GM19023 (cell line): ENCODE measurements around the gene NPHP1.
A peak's percentile ranks its signal among the peaks of the same experiment; 100 is the strongest.
"Not testable (repeated sequence)": the region's sequence is repeated elsewhere in the genome, so short reads cannot be mapped to it uniquely, and the experiment has no call there.

ENCODE experiments used
- ATAC-seq: cut with Tn5 transposase; IDR thresholded peaks from one replicate; pipeline ENCODE4 v1.9.1; 2021; ENCODE audit warnings: mild to moderate bottlenecking, moderate library complexity; ENCODE audit not compliant: unreplicated experiment

The NPHP1 gene

GRCh38 chr2:110204408-110205385 is at the start of gene NPHP1:
Gene NPHP1 (minus strand): TSS chr2:110205013. CDS start chr2:110204968, 45 bp downstream.
- ATAC-seq, result peak; percentile 99

DNA sequence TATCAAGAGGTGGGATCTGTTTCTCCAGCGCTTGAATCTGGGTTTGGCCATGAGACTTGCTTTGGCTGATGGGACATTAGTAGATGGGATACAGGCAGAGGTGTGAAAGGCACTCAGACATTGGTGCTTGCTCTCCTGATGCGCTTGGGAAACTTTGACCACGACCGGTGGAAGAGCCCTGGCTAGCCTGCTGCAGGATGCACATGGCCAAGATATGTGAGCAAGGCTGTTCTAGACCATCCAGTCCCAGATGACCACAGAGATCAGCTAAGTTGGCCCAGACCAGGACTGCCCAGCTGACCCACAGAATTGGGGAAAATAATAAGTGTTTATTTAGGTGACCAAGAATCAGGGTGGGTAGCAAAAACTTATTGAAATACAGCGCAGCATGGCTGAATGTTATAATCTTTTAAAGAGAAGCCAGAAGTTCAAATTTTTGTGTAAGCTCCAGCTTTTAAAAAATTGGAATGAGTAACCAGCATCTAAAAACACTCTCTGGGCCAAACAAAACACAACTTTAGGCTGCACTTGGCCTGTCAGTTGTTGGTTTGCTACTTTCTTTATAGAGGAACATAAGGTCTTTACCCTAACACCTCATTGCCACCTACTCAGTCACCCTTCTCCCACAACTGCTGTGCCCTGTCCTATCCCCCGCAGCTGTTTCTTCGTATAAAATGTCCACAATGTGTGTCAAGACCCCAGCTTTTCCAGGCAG is 43.4 kb upstream of the NPHP1 start:
- ATAC-seq, result not testable (repeated sequence)

- not testable (repeated sequence) for ATAC-seq
Observed at GRCh38 chr2:110245488-110246435, 40.9 kb upstream of the NPHP1 start.

DNA sequence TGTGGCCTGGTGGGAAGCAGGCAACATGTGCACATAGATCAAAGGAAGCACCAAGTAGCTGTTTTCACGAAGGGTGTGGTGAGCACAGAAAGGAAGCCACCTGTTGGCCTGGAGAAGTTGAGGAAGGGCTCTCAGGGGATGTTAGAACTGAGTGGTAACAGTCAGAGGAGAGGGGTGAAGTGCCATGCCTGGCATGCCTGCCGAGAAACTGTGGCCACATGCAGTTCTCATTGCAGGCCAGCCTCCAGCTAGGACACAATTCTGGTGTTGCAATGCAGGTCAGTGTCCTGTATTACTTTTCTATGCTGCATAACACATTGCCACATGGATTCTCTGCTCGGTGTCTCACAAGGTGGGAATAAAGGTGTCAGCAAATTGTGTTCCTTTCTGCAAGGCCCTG is 38.5 kb upstream of the NPHP1 start:
- not testable (repeated sequence) for ATAC-seq

DNA sequence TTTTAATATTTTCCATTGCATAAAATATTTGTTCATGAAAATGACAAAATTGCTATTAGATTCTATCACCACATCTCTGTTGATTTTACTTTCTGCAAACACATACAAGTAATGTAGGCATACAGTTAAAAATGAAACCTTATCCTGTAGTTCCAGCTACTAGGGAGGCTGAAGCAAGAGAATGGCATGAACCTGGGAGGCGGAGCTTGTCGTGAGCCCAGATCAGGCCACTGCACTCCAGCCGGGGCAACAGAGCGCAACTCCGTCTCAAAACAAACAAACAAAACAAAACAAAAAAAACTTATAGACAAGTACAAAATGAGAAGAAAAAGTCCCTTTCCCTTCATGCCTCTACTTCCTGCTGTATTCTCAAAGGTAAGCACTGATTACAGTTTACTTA is 29.7 kb upstream of the NPHP1 start:
- not testable (repeated sequence) for ATAC-seq

- not testable (repeated sequence) for ATAC-seq
Observed at GRCh38 chr2:110229886-110230285, 25.1 kb upstream of the NPHP1 start.

GRCh38 chr2:110222626-110223025 is 17.8 kb upstream of the NPHP1 start:
- not testable (repeated sequence) for ATAC-seq

DNA sequence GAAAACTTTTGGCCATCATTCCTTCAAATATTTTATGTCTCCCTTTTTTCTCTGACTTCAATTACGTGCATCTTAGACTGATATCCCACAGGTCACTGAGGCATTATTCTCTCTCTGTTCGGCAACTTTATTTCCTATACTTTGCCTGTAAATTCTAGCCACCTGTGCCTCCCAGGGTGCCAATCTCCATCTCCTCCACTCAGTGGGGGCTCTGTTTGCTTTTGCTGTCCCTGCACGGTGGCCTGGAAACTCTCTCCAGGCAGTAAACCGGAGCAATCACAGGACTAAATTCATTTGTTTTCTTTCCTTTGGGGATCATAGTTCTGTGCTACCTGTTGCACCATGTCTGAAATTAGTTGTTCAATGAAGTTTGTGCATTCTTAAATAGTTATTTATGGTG is 17.1 kb upstream of the NPHP1 start:
- ATAC-seq, result no peak

DNA sequence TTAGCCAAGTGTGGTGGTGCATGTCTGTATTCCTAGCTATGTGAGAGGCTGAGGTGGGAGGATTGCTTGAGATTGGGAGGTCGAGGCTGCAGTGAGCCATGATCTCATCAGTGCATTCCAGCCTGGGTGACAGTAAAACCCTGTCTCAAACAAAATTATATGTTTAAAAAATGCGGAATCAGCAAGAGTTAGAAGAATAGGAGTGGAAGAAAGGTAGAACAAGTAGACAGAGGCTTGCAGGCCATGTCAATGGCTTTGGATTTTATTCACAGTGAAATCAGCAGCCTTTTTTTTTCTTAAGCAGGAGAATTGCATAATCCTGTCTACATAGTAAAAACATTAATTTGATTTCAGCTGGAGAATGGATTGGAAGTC is 15.4 kb upstream of the NPHP1 start:
- no peak for ATAC-seq

DNA sequence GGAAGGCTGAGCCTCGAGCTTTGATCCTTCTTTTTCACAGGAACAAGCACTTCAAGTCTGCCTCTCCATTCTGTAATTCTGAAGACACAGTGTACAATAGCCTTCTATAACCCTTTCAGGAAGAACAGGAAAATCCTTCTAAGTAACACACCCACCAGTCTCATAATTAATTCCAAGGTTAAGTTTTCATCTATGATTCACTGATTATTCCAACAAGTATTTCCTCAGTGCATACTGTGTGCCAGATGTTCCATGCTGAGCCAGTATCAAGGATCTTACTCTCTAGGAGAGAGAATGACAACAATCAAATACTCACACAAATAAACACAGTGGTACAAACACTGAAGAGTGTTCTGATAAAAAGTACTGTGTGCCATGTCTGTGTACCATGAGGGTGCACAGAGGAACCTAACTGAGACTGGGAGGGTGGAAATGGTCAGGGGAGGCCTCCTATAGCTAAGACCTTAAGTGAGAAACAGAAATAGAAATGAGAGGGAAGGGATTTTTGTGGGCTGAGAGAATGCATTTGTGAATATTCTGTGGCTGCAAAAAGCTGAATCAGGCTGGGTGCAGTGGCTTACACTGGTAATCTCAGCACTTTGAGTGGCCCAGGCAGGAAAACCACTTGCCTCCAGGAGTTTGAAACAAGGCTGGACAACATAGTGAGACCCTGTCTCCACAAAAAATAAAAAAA is 14.8 kb upstream of the NPHP1 start:
- ATAC-seq, result no peak

DNA sequence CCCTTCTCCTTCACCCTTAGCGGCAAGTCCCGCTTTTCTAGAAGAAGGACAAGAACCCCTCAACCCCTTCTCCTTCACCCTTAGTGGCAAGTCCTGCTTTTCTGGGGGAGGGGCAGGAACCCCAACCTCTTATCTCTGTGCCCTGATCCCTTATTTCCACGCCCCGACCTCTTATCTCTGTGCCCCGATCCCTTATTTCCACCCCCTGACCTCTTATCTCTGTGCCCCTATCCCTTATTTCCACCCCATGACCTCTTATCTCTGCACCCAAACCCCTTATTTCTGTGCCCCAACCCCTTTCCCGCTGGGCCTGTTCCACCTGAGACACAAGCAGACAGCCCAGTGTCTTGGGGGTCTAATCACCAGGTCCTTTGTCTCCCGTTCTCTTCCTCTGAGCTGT is 14.1 kb upstream of the NPHP1 start:
- not testable (repeated sequence) for ATAC-seq

DNA sequence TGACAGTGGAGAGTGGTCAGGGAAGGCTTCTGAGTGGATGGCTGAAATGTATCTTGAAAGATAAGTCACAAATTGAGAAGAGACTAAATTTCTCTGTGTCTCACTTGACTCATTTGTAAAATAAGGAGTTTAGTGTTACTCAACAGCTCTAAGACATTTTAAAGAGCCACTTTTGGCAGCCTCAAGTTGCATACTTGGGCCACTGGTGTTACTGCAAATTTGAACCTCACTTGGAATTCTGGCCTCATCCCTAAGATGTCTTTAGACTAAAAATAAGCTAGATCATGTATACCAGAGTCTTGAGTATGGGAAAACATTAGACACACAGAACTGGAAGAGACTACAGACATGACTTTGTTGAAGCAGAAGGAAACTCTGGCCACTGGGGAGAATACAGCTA is 12.0 kb upstream of the NPHP1 start:
- no peak for ATAC-seq

DNA sequence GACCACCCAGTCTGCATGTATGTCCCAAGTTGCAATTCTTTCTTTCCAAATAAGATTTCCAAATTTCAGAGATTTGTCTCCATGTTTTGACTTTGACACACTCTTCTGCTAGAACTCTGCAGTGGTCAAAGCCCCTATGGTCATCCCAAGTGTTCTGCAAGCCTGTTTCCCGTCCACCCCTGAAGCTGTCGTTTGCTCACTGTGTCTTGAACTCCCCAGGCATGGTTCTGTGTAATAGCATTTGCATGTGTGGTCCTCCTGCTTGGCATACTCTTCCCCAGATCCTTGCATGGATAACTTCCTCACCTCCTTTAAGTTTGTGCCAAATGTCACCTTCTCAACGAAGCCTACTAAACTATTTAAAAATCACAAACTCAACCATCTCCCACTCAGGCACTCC is 11.4 kb upstream of the NPHP1 start:
- no peak for ATAC-seq

- no peak for ATAC-seq
Observed at GRCh38 chr2:110215566-110216158, 10.8 kb upstream of the NPHP1 start.

- no peak for ATAC-seq
Observed at GRCh38 chr2:110215091-110215490, 10.3 kb upstream of the NPHP1 start.

- ATAC-seq, result not testable (repeated sequence)
Observed at GRCh38 chr2:110213522-110213921, 8.7 kb upstream of the NPHP1 start.

- ATAC-seq, result peak; percentile 86
Observed at GRCh38 chr2:110211938-110212858, 7.4 kb upstream of the NPHP1 start, which contains the start of gene MTLN. Gene MTLN (minus strand): TSS chr2:110212547. CDS start chr2:110212525, 22 bp downstream.

- ATAC-seq, result no peak
Observed at GRCh38 chr2:110205660-110206455, 1.0 kb upstream of the NPHP1 start.
